ENCODE data around the gene CDC42SE1. TPM values are rescaled to one million over a fixed set of nuclear protein-coding genes. Genes with fewer than 3 reads are reported as not detected.

CDC42SE1 gene
- total RNA-seq, 1 donor from 2014 or later: 116 TPM

GRCh38 chr1:151065089-151065645, 5.7 kb upstream of the CDC42SE1 start:
- Mint-ChIP-seq H3K27ac (ENCODE audit: unreplicated experiment) (no peak overlapping the region), H3K4me3 (ENCODE audit: unreplicated experiment) (peak overlapping the region; percentile 4), H3K9me3 (ENCODE audit: unreplicated experiment) (no peaks in the 10 kb centered on the region), H3K36me3 (ENCODE audit: low read depth, unreplicated experiment) (peaks cover 13% of the 10 kb centered on the region), H3K4me1 (ENCODE audit: low read depth, unreplicated experiment) (peaks cover 19% of the 10 kb centered on the region), H3K27me3 (ENCODE audit: low read depth, unreplicated experiment) (no peaks in the 10 kb centered on the region)
- H3K79me2 ChIP-seq (ENCODE audit: insufficient read depth, low read length): peaks cover 94% of the 10 kb centered on the region
- H3K27me3 ChIP-seq (ENCODE audit: insufficient read depth, low read length): no peaks in the 10 kb centered on the region
- peaks cover 36% of the 10 kb centered on the region for H4K20me1 ChIP-seq (ENCODE audit: insufficient read depth, low read length)
- DNase-seq (ENCODE audit: low read depth) (no peak), FAIRE-seq (no peak)
- no peaks in the 10 kb centered on the region for H3K9me3 ChIP-seq (ENCODE audit: insufficient read depth, low read depth, low read length)
- H3K4me3 ChIP-seq (ENCODE audit: insufficient read depth, low read depth, low read length): no peak overlapping the region
- peak overlapping the region; percentile 11 for H3K4me2 ChIP-seq (ENCODE audit: low read length)
- no peak overlapping the region for H2AFZ ChIP-seq (ENCODE audit: low read depth, low read length)
- no peak for TF ChIP-seq CTCF (IDR thresholded peaks at IDR 0.05; ENCODE audit: insufficient read depth, low read depth, low read length)
- no peak for TF ChIP-seq EZH2 (IDR thresholded peaks at IDR 0.05; ENCODE audit: insufficient read depth, low read length)
- H3K9ac ChIP-seq (ENCODE audit: low read length): no peak overlapping the region
- H3K27ac ChIP-seq (ENCODE audit: low read depth, low read length): no peak overlapping the region
- peaks cover 21% of the 10 kb centered on the region for H3K36me3 ChIP-seq (ENCODE audit: insufficient read depth, low read length)
- peaks cover 13% of the 10 kb centered on the region for H3K4me1 ChIP-seq (ENCODE audit: insufficient read depth, low read length)

- Histone ChIP-seq H3K27me3 (ENCODE audit: insufficient read depth, low read length) (no peaks in the 10 kb centered on the region), H3K4me3 (ENCODE audit: insufficient read depth, low read depth, low read length) (peak overlapping the region; percentile 38), H3K36me3 (ENCODE audit: insufficient read depth, low read length) (peaks cover 13% of the 10 kb centered on the region), H3K4me2 (ENCODE audit: low read length) (peak overlapping the region; percentile 99), H3K27ac (ENCODE audit: low read depth, low read length) (peak overlapping the region; percentile 94), H2AFZ (ENCODE audit: low read depth, low read length) (no peak overlapping the region), H3K4me1 (ENCODE audit: insufficient read depth, low read length) (peaks cover 16% of the 10 kb centered on the region), H4K20me1 (ENCODE audit: insufficient read depth, low read length) (peaks cover 50% of the 10 kb centered on the region), H3K9me3 (ENCODE audit: insufficient read depth, low read depth, low read length) (no peaks in the 10 kb centered on the region), H3K79me2 (ENCODE audit: insufficient read depth, low read length) (peaks cover 98% of the 10 kb centered on the region), H3K9ac (ENCODE audit: low read length) (peak overlapping the region; percentile 98)
- no peak for TF ChIP-seq CTCF (IDR thresholded peaks at IDR 0.05; ENCODE audit: insufficient read depth, low read depth, low read length)
- no peak for TF ChIP-seq EZH2 (IDR thresholded peaks at IDR 0.05; ENCODE audit: insufficient read depth, low read length)
- H3K27me3 Mint-ChIP-seq (ENCODE audit: low read depth, unreplicated experiment): no peaks in the 10 kb centered on the region
- DNase-seq (ENCODE audit: low read depth) (peak; percentile 91), FAIRE-seq (no peak)
- H3K9me3 Mint-ChIP-seq (ENCODE audit: unreplicated experiment): no peaks in the 10 kb centered on the region
- peak overlapping the region; percentile 95 for H3K4me3 Mint-ChIP-seq (ENCODE audit: unreplicated experiment)
- peaks cover 19% of the 10 kb centered on the region for H3K4me1 Mint-ChIP-seq (ENCODE audit: low read depth, unreplicated experiment)
- H3K27ac Mint-ChIP-seq (ENCODE audit: unreplicated experiment): peak overlapping the region; percentile 96
- H3K36me3 Mint-ChIP-seq (ENCODE audit: low read depth, unreplicated experiment): peaks cover 9% of the 10 kb centered on the region
Measured at GRCh38 chr1:151062741-151063371, 3.4 kb upstream of the CDC42SE1 start.

- DNase-seq (ENCODE audit: low read depth) (no peak), FAIRE-seq (no peak)
- Histone ChIP-seq H3K4me2 (ENCODE audit: low read length) (peak overlapping the region; percentile 99), H3K79me2 (ENCODE audit: insufficient read depth, low read length) (peaks cover 98% of the 10 kb centered on the region), H2AFZ (ENCODE audit: low read depth, low read length) (no peak overlapping the region), H3K9ac (ENCODE audit: low read length) (peak overlapping the region; percentile 98), H3K9me3 (ENCODE audit: insufficient read depth, low read depth, low read length) (no peaks in the 10 kb centered on the region), H4K20me1 (ENCODE audit: insufficient read depth, low read length) (peaks cover 54% of the 10 kb centered on the region), H3K27me3 (ENCODE audit: insufficient read depth, low read length) (no peaks in the 10 kb centered on the region), H3K4me1 (ENCODE audit: insufficient read depth, low read length) (peaks cover 28% of the 10 kb centered on the region), H3K36me3 (ENCODE audit: insufficient read depth, low read length) (peaks cover 8% of the 10 kb centered on the region), H3K4me3 (ENCODE audit: insufficient read depth, low read depth, low read length) (peak overlapping the region; percentile 93), H3K27ac (ENCODE audit: low read depth, low read length) (peak overlapping the region; percentile 94)
- no peaks in the 10 kb centered on the region for H3K9me3 Mint-ChIP-seq (ENCODE audit: unreplicated experiment)
- H3K4me1 Mint-ChIP-seq (ENCODE audit: low read depth, unreplicated experiment): peaks cover 26% of the 10 kb centered on the region
- H3K27me3 Mint-ChIP-seq (ENCODE audit: low read depth, unreplicated experiment): no peaks in the 10 kb centered on the region
- TF ChIP-seq EZH2 (IDR thresholded peaks at IDR 0.05; ENCODE audit: insufficient read depth, low read length): no peak
- TF ChIP-seq CTCF (IDR thresholded peaks at IDR 0.05; ENCODE audit: insufficient read depth, low read depth, low read length): no peak
- peak overlapping the region; percentile 95 for H3K4me3 Mint-ChIP-seq (ENCODE audit: unreplicated experiment)
- peak overlapping the region; percentile 96 for H3K27ac Mint-ChIP-seq (ENCODE audit: unreplicated experiment)
- peaks cover 10% of the 10 kb centered on the region for H3K36me3 Mint-ChIP-seq (ENCODE audit: low read depth, unreplicated experiment)
Measured at GRCh38 chr1:151061704-151062103, 2.3 kb upstream of the CDC42SE1 start.

Measured in astrocyte (in vitro differentiated cells and primary cell).